Measurements from ENCODE around the gene NR2E3.

DNA sequence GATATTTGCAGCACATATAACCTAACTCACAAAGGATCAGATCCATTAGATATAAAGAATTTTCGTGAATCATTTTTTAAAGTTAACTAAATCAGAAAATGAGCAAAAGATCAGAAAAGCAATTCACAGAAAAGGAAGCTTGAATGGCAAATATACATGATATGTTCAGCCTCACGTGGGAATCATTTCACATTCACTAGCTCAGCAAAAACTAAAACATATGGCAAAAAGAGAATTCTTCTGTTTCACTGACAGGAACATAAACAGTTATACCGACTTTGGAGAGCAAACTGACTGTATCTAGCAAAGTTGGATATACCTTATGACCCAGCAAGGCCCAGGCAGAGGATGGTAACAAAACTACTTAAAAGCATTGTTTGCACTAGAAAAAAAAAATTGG lies 34.0 kb upstream of the NR2E3 start:
- TF ChIP-seq CTCF (IDR thresholded peaks at IDR 0.05) (no peak), POLR2A (IDR thresholded peaks at IDR 0.05) (no peak)

Measured in thyroid gland (tissue), 4 donors.